ENCODE results near the gene EML4.
"Not testable (repeated sequence)": the region's sequence is repeated elsewhere in the genome, so short reads cannot be mapped to it uniquely, and the experiment has no call there.

Gene EML4

GRCh38 chr2:42128721-42129486, 40.2 kb upstream of the EML4 start:
- no peak for TF ChIP-seq CTCF (IDR thresholded peaks at IDR 0.05; ENCODE audit: control extremely low read depth, extremely low read depth, low read depth, missing control alignments)
- POLR2A ChIA-PET, result no interaction called here
- peak; percentile 21 for DNase-seq (ENCODE audit: extremely low spot score)
- CTCF ChIA-PET, result interaction anchor here (0.9 to 1.9 kb wide), 6 partner anchors 10 to 109 kb away, joined by 3 to 6 read pairs (median 3); no protein-coding TSS in a partner anchor

GRCh38 chr2:42129487-42129852, 39.7 kb upstream of the EML4 start:
- DNase-seq (ENCODE audit: extremely low spot score), result no peak
- TF ChIP-seq CTCF (IDR thresholded peaks at IDR 0.05; ENCODE audit: control extremely low read depth, extremely low read depth, low read depth, missing control alignments), result no peak
- POLR2A ChIA-PET, result no interaction called here
- CTCF ChIA-PET, result interaction anchor here (1.1 to 1.9 kb wide), 3 partner anchors 12 to 109 kb away, joined by 3 to 5 read pairs (median 3); no protein-coding TSS in a partner anchor

GRCh38 chr2:42129947-42130346, 39.2 kb upstream of the EML4 start:
- ChIA-PET CTCF (interaction anchor here (1.1 to 1.9 kb wide), 2 partner anchors 13 to 21 kb away, joined by 3 to 5 read pairs; no protein-coding TSS in a partner anchor), POLR2A (no interaction called here)
- no peak for TF ChIP-seq CTCF (IDR thresholded peaks at IDR 0.05; ENCODE audit: control extremely low read depth, extremely low read depth, low read depth, missing control alignments)
- DNase-seq (ENCODE audit: extremely low spot score), result no peak

- DNase-seq (ENCODE audit: extremely low spot score); POLR2A ChIA-PET; CTCF ChIA-PET: not testable (repeated sequence)
Observed at GRCh38 chr2:42130858-42131257, 38.3 kb upstream of the EML4 start.

- DNase-seq (ENCODE audit: extremely low spot score), result no peak
- TF ChIP-seq CTCF (IDR thresholded peaks at IDR 0.05; ENCODE audit: control extremely low read depth, extremely low read depth, low read depth, missing control alignments), result no peak
- ChIA-PET POLR2A (interaction anchor here (0.8 kb wide), 1 partner anchor 8 kb away, joined by 5 read pairs; no protein-coding TSS in a partner anchor), CTCF (interaction anchor here (0.8 to 1.6 kb wide), 8 partner anchors 10 to 345 kb away, joined by 3 to 11 read pairs (median 4); no protein-coding TSS in a partner anchor)
Observed at GRCh38 chr2:42132191-42132965, 36.8 kb upstream of the EML4 start.

GRCh38 chr2:42132966-42133641, 36.0 kb upstream of the EML4 start:
- CTCF ChIA-PET, result interaction anchor here (0.8 to 1.6 kb wide), 8 partner anchors 9 to 345 kb away, joined by 3 to 11 read pairs (median 4); no protein-coding TSS in a partner anchor
- POLR2A ChIA-PET, result interaction anchor here (0.8 kb wide), 1 partner anchor 9 kb away, joined by 5 read pairs; no protein-coding TSS in a partner anchor
- TF ChIP-seq CTCF (IDR thresholded peaks at IDR 0.05; ENCODE audit: control extremely low read depth, extremely low read depth, low read depth, missing control alignments), result no peak
- peak; percentile 69 for DNase-seq (ENCODE audit: extremely low spot score)

Data from GM10248 (cell line).